Naive thymus-derived CD8-positive, alpha-beta T cell (primary cell): Measurements from ENCODE around the gene POC1B. TPM values are rescaled to one million over a fixed set of nuclear protein-coding genes. Genes with fewer than 3 reads are reported as not detected.

Source experiments
- ATAC-seq, 2 donors: fragments of 150-1000 bp; cut with Tn5 transposase in 1 of 2; sonication (Bioruptor Pico), chemical (Tn5 transposase) in 1 of 2; 1 replicate in 1 of 2; 2 replicates in 1 of 2; pipeline ENCODE4 v1.10.0; 2021; ENCODE audit warnings: mild to moderate bottlenecking in 2 of 2, moderate library complexity in 2 of 2
- POLR2A ChIA-PET: fragments of 350-600 bp; sonication (Branson Sonifier 250); formaldehyde crosslinking; loops from one replicate; lab custom pipeline; 2021; ENCODE audit warnings: antibody characterized with exemption; lab: Charles Lee
- DNase-seq, 10 donors: peaks; one replicate each; pipeline versions ENCODE4 v3.0.0 to v3.0.0-alpha.2; 2020 to 2022
- H3K27ac Mint-ChIP-seq, 10 donors: one replicate each; pipeline ENCODE4 v1.8.0; 2020 to 2022; ENCODE audit warnings: mild to moderate bottlenecking in 10 of 10, mixed read lengths in 10 of 10, moderate library complexity in 4 of 10, inconsistent platforms in 1 of 10
- H3K27me3 Mint-ChIP-seq, 5 donors: one replicate each; pipeline ENCODE4 v1.8.0; 2021 to 2022; ENCODE audit warnings: mixed read lengths in 5 of 5
- H3K36me3 Mint-ChIP-seq, 3 donors: one replicate each; pipeline ENCODE4 v1.8.0; 2020 to 2022; ENCODE audit warnings: mixed read lengths in 3 of 3, mild to moderate bottlenecking in 2 of 3, inconsistent platforms in 1 of 3
- H3K4me1 Mint-ChIP-seq, 4 donors: one replicate each; pipeline ENCODE4 v1.8.0; 2021 to 2022; ENCODE audit warnings: mixed read lengths in 4 of 4
- H3K4me3 Mint-ChIP-seq, 10 donors: one replicate each; pipeline ENCODE4 v1.8.0; 2020 to 2022; ENCODE audit warnings: mild to moderate bottlenecking in 10 of 10, mixed read lengths in 10 of 10, moderate library complexity in 6 of 10, inconsistent platforms in 1 of 10
- H3K9me3 Mint-ChIP-seq, 9 donors: one replicate each; pipeline ENCODE4 v1.8.0; 2020 to 2022; ENCODE audit warnings: mixed read lengths in 9 of 9, mild to moderate bottlenecking in 3 of 9, inconsistent platforms in 1 of 9, moderate library complexity in 1 of 9
- polyA plus RNA-seq, 3 donors: library from polyadenylated mRNA; unstranded; fragments of 300-500 nt; fragmentation: Illumina TruSeq; gene quantifications; one replicate each; pipeline ENCODE4 v1.2.3, GENCODE V29; 2021
- total RNA-seq, 8 experiments: library from RNA in 2 of 8; stranded (reverse) in 2 of 8; gene quantifications; one replicate each; pipeline ENCODE4 v1.2.3 and lab custom pipeline; 2021 to 2026

The POC1B gene
- total and polyA plus RNA-seq, 5 experiments from 2014 or later = 22.1 to 33.0 (median 29.0) TPM

DNA sequence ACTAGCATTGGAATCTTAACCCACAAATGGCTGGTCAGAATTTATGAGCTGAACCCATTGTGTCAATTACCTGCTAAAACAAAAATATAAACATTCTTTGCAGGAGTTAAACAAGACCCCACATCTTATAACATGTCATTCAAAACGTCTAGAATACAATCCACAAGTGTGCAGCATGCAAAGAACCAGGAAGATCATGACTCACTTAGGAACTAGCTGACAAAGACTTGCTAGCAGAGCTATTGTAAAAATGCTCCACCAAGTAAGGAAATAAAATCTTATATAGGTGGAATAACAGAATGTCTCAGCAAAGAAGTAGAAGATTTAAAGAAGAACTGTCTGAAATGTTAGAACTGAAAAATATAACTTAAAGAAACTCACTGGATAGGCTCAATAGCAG lies 26.5 kb upstream of the POC1B start:
- peaks cover 0 to 2% (median 0%) of the 10 kb centered on the region in 5 donors for H3K27me3 Mint-ChIP-seq

DNA sequence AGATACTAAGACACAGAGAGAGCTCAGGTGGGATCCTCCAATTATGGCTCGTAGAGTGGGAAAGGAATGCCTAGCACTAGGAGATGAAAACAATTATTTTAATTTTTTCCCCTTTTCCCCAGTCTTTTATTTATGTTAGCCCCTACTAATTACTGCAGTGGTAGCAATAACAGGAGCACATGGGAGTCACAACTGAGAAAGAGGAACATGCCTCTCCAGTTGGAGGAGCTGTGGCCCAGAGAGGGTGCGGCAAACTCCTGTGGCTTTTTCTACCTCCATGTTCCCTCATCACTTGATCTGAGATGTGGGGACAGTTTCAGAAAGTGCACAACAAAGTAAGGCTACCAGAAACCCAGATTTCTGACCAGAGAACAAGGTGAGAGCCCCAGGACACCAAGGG lies 25.9 kb upstream of the POC1B start:
- Mint-ChIP-seq H3K9me3 (peaks cover 0 to 13% (median 3%) of the 10 kb centered on the region in 9 donors), H3K27ac (no peak overlapping the region), H3K36me3 (peaks cover 0 to 11% (median 10%) of the 10 kb centered on the region in 3 donors), H3K27me3 (peaks cover 0 to 2% (median 0%) of the 10 kb centered on the region in 5 donors), H3K4me1 (no peaks in the 10 kb centered on the region), H3K4me3 (no peak overlapping the region)
- no peak for ATAC-seq
- DNase-seq = no peak
- POLR2A ChIA-PET = no interaction called here

More for the DNA sequence above, 26.5 kb upstream of the POC1B start:
- Mint-ChIP-seq H3K4me3 (no peak overlapping the region), H3K27ac (no peak overlapping the region), H3K4me1 (no peaks in the 10 kb centered on the region), H3K9me3 (peaks cover 0 to 13% (median 3%) of the 10 kb centered on the region in 9 donors), H3K36me3 (peaks cover 0 to 11% (median 10%) of the 10 kb centered on the region in 3 donors)
- POLR2A ChIA-PET = no interaction called here
- ATAC-seq (no peak), DNase-seq (no peak)

DNA sequence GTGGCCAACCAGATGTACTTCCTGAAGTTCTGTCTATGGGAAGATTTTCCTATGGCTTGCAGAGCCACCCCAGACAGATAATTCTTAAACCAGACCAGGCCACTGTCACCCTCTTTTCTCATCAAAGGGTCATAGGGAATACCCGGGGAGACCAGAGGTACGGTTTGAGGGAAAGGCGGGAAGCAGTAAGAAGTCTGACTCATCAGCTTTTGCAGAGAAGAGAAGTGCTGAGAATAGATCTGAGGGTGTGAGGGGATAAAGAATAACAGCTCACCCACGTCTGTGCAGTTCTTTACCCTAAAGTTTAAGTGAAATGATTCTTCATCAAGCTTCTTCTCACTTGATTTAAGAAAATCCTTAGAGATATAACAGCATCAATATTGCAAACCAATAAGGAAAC lies 21.3 kb upstream of the POC1B start:
- H3K9me3 Mint-ChIP-seq = peaks cover 0 to 3% (median 0%) of the 10 kb centered on the region in 9 donors
- H3K36me3 Mint-ChIP-seq = peaks cover 0 to 8% (median 4%) of the 10 kb centered on the region in 3 donors
- peaks cover 0 to 2% (median 0%) of the 10 kb centered on the region in 5 donors for H3K27me3 Mint-ChIP-seq
- no peak for ATAC-seq
- peaks cover 3 to 10% (median 5%) of the 10 kb centered on the region in 4 donors for H3K4me1 Mint-ChIP-seq
- DNase-seq = no peak
- peak overlapping the region in 1 of 10 donors; percentile 32 for H3K27ac Mint-ChIP-seq
- POLR2A ChIA-PET = no interaction called here
- no peak overlapping the region for H3K4me3 Mint-ChIP-seq

DNA sequence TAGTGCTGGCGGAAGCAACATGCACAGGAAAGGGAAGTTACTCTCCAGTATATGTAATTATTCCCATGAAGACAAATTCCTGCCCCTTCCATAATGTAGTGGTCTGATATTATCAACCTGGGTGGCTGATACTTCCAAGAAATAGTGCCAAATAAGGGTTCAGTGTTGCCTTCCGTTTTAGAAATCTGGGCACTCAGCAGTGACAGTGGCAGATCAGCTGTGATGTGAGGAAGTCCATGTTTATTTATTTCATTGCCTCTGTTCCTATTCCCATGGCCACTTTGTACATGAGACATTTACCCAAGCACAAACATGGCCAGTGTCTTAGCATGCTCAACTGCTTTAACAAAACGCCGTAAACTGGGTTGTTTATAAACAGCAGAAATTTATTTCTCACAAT lies 20.3 kb upstream of the POC1B start:
- H3K4me3 Mint-ChIP-seq = no peak overlapping the region
- no peaks in the 10 kb centered on the region for H3K36me3 Mint-ChIP-seq
- no peaks in the 10 kb centered on the region for H3K9me3 Mint-ChIP-seq
- POLR2A ChIA-PET = no interaction called here
- DNase-seq (no peak), ATAC-seq (no peak)
- peaks cover 3 to 10% (median 5%) of the 10 kb centered on the region in 4 donors for H3K4me1 Mint-ChIP-seq
- no peak overlapping the region for H3K27ac Mint-ChIP-seq
- peaks cover 0 to 2% (median 0%) of the 10 kb centered on the region in 5 donors for H3K27me3 Mint-ChIP-seq

DNA sequence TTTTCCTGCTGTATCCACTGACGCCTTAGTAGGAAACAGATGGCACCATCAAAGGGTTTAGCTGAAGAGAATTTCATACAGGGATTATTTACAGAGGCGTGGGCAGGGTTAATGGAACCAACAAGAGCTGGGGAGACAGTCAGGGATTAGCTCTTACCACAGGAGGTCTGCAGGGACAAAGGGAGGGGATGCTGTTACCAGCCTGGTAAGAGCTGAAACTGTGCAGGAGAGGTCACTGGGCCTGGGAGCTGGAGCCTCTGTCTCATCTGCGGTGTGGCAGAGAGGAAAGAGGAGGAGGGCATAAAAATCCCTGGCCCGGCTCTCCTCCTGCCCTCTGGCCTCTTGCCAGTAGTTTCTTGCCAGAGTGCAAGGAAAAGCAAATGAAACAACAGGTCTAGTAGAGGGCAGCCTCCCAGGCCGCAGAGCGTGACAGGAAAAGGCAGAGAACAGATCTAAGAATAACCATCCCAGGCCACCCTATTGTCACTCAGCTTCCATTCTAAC lies 18.9 kb upstream of the POC1B start:
- ATAC-seq = no peak
- no peaks in the 10 kb centered on the region for H3K36me3 Mint-ChIP-seq
- H3K4me3 Mint-ChIP-seq = no peak overlapping the region
- POLR2A ChIA-PET = interaction anchor here (1.1 kb wide), 1 partner anchor 14 kb away, joined by 3 read pairs; no protein-coding TSS in a partner anchor
- peaks cover 3 to 10% (median 5%) of the 10 kb centered on the region in 4 donors for H3K4me1 Mint-ChIP-seq
- H3K27me3 Mint-ChIP-seq = peaks cover 0 to 2% (median 0%) of the 10 kb centered on the region in 5 donors
- no peak overlapping the region for H3K27ac Mint-ChIP-seq
- H3K9me3 Mint-ChIP-seq = no peaks in the 10 kb centered on the region
- DNase-seq = no peak

DNA sequence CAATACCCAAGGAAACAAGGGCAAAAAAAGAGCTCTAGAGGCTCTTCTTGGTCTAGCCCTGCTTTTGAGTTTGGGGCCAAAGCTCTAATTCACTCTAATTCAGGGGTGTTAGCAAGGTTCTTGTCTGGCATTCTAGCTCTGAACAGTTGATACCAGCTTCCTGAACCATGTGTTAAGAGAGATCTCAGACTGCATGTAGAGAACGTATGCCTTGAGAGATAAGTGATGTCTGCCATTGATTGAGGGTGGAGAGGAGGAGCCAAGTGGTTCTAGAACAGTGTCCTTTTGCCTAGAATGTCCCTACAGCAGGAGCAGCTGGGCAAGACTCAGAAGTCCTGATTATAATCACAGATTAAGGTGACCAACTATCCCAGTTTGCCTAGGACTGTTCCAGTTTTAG lies 18.2 kb upstream of the POC1B start:
- Mint-ChIP-seq H3K27ac (no peak overlapping the region), H3K4me3 (no peak overlapping the region), H3K4me1 (peaks cover 3 to 10% (median 5%) of the 10 kb centered on the region in 4 donors), H3K36me3 (no peaks in the 10 kb centered on the region), H3K9me3 (no peaks in the 10 kb centered on the region), H3K27me3 (peaks cover 0 to 2% (median 0%) of the 10 kb centered on the region in 5 donors)
- POLR2A ChIA-PET = interaction anchor here (1.1 to 1.5 kb wide), 2 partner anchors 15 to 165 kb away, joined by 3 to 9 read pairs; partner anchors contain the start of gene ATP2B1
- DNase-seq (no peak), ATAC-seq (no peak)

DNA sequence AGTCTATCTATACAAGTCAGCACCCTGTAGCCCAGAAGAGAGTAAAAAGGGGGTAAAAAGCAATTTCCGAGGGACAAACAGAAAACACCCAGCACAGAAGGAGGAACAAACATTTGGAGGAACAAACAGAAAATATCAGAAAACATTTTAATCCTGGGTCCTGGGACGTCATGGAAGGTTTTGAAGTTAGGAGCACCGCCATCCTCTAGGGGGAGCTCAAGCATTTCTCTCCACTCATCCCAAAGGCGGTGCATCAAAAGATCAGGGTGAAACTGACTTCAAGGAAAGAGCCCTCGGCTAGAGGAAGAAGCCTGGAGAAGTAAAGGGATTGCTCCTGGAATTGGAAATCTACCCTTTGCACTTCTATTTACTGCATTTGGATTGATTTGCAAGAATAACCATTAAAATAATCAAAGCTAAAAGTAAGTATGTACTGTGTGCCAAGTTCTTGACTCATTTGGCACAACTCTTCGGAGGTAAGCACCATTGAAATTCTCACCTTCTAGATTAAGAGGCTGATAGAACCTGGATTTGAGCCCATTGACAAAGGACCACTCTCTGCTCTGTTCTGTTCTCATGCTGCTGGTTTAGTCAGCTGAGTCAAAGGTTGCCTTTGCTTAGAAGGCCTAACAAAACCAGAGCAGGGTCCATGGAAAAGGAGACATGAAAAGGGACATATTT lies 17.2 kb upstream of the POC1B start:
- Mint-ChIP-seq H3K9me3 (no peaks in the 10 kb centered on the region), H3K27me3 (peaks cover 0 to 2% (median 0%) of the 10 kb centered on the region in 5 donors), H3K36me3 (no peaks in the 10 kb centered on the region), H3K27ac (peak overlapping the region in 2 of 10 donors; percentile 31 to 40), H3K4me1 (peaks cover 3 to 10% (median 5%) of the 10 kb centered on the region in 4 donors), H3K4me3 (no peak overlapping the region)
- ATAC-seq (peak; percentile 79 to 86), DNase-seq (peak; percentile 28 to 78 (median 58))
- POLR2A ChIA-PET = interaction anchor here (1.5 kb wide), 1 partner anchor 166 kb away, joined by 9 read pairs; the partner anchor contains the start of gene ATP2B1

DNA sequence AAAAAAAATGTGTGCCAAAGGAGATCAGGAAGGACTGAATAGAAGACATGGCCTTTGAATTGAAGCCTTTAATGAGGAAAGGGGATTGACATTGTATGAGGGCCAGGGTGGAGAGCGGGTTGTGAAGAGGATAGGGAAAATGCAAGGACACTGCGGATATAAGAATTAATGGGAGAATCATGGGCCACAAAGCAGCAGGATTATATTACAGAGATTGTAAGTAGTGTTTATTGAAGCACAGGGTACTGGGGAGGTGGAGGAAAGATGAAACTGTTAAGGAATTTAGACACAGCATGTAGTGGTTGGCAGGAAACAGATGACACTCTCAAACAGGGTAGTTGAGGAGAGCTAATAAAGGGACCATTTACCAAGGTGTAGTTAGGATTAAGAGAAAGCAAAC lies 16.4 kb upstream of the POC1B start:
- Mint-ChIP-seq H3K36me3 (no peaks in the 10 kb centered on the region), H3K27ac (no peak overlapping the region), H3K4me3 (no peak overlapping the region), H3K9me3 (no peaks in the 10 kb centered on the region), H3K4me1 (peaks cover 3 to 10% (median 5%) of the 10 kb centered on the region in 4 donors), H3K27me3 (no peaks in the 10 kb centered on the region)
- ATAC-seq (no peak), DNase-seq (no peak)
- POLR2A ChIA-PET = no interaction called here

DNA sequence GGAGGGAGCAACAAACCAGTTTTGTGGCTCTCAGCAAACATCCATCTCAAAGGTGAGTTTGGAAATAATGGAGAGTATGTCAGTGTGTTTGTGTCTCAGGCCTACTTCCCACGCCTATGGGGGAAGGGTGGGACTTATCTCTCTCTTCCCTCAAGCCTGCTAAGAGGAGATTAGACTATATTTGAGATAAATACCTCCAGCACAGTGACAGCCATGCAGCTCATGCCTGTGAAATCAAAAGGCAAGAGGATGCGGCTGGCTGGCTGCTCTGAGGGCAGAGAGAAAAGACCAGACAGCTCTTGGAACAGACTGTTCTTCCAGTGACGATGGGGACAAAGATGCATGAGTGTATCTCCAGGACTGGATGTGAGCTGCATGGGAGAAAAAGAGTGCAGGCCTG lies 14.7 kb upstream of the POC1B start:
- Mint-ChIP-seq H3K36me3 (no peaks in the 10 kb centered on the region), H3K9me3 (no peaks in the 10 kb centered on the region), H3K27ac (peak overlapping the region in 1 of 10 donors; percentile 36), H3K27me3 (no peaks in the 10 kb centered on the region), H3K4me1 (peaks cover 3 to 10% (median 5%) of the 10 kb centered on the region in 4 donors), H3K4me3 (no peak overlapping the region)
- POLR2A ChIA-PET = no interaction called here
- ATAC-seq (no peak), DNase-seq (no peak)

DNA sequence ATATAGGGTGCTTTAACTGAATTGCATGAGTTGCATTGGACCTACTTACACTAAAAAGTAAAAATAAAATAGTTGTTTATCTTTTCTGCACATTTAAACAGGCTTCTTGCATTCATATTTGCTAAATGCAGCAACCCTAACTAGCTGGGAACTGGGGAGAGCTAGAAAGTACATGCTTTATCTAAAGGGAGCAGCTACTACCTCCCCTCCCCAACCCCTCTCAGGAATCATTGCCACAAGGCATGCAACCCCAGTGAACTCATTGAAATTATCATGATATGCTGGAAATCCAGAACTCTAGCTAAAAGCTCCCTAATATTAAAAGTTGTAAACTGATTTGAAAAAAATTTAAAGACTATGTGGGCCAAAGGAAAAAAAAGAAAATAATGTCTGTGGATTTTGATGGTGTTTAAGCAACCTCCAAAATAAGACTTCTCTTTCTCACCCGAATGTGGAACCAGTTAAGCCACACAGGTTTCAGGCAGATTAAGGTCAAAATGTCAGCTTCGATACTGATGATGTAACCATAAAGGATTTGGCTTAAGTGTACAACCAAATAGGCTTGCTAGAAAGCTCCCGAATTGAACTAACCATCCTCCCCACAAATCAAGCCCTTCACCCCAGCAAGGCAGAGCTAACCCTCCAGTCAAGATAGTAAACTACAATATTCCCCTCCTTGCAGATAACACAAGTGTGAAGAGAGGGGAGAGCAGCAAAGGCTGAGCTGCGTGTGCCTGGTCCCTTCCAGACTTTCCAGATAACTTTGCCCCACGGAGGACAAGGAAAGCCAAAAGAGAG lies 13.8 kb upstream of the POC1B start:
- H3K27me3 Mint-ChIP-seq = no peaks in the 10 kb centered on the region
- no peak overlapping the region for H3K27ac Mint-ChIP-seq
- POLR2A ChIA-PET = no interaction called here
- H3K4me3 Mint-ChIP-seq = no peak overlapping the region
- H3K36me3 Mint-ChIP-seq = no peaks in the 10 kb centered on the region
- no peaks in the 10 kb centered on the region for H3K9me3 Mint-ChIP-seq
- no peak for DNase-seq
- ATAC-seq = no peak
- peaks cover 3 to 10% (median 5%) of the 10 kb centered on the region in 4 donors for H3K4me1 Mint-ChIP-seq

DNA sequence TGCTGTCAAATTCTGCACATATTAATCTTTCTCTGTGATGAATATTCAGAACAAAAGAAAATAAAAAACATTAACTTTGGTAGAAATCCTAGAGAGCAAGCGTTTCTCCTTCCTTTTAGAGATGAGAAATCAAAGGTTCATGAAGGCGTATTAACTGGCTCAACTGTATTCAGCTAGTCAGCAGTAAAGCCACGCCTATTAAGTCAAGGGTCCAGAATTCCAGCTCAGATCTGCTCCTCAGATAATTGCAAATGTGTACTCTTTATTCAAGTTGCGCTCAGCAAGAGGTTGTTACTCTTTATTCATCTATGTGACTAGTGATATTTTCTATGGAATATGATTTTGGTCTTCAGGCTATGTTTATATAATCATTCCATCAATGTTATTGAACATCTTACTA lies 13.1 kb upstream of the POC1B start:
- H3K9me3 Mint-ChIP-seq = no peaks in the 10 kb centered on the region
- H3K4me3 Mint-ChIP-seq = no peak overlapping the region
- no peak for ATAC-seq
- POLR2A ChIA-PET = no interaction called here
- H3K27me3 Mint-ChIP-seq = no peaks in the 10 kb centered on the region
- no peak for DNase-seq
- no peak overlapping the region for H3K27ac Mint-ChIP-seq
- no peaks in the 10 kb centered on the region for H3K36me3 Mint-ChIP-seq
- H3K4me1 Mint-ChIP-seq = peaks cover 2 to 10% (median 5%) of the 10 kb centered on the region in 4 donors

DNA sequence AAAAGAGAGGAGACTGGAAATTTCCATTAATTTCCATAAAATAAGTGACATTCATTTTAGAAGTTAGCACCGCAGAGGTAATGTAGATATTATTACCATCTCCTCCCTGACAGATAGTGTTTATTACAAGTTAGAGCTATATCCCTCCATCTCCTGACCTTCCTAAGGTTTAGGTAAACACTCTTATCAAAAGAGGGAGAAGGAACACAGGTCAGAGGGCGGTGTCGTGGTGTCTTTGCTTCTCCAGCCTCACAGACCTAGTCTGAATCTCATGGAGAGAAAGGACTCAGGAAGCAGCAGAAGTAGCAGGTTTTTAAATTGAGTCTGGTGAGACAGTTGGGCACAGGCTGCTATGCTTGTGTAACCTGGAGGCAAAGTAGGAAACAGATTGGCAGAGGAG lies 11.5 kb upstream of the POC1B start:
- Mint-ChIP-seq H3K4me1 (peaks cover 0 to 1% (median under 1%) of the 10 kb centered on the region in 4 donors), H3K9me3 (no peaks in the 10 kb centered on the region), H3K27me3 (no peaks in the 10 kb centered on the region), H3K36me3 (no peaks in the 10 kb centered on the region), H3K4me3 (no peak overlapping the region), H3K27ac (peak overlapping the region in 1 of 10 donors; percentile 20)
- no peak for DNase-seq
- POLR2A ChIA-PET = no interaction called here
- no peak for ATAC-seq
